ACC112 (cell line): ENCODE measurements around the gene SART3.
"Not testable (repeated sequence)": the region's sequence is repeated elsewhere in the genome, so short reads cannot be mapped to it uniquely, and the experiment has no call there.

ENCODE experiments used
- H2AFZ ChIP-seq: fragments of 200-600 bp; sonication (generic); one replicate; pipeline ENCODE4 v1.6.0; 2017; ENCODE audit warnings: antibody characterized with exemption, low read length; ENCODE audit not compliant: unreplicated experiment
- H3K27ac ChIP-seq: fragments of 200-600 bp; sonication (generic); 2 replicates; pipeline ENCODE4 v1.5.1; 2014; ENCODE audit warnings: low read depth, mild to moderate bottlenecking, antibody characterized with exemption, low read length, moderate library complexity
- H3K27me3 ChIP-seq: fragments of 200-600 bp; sonication (generic); 2 replicates; pipeline ENCODE4 v1.6.1; 2014; ENCODE audit warnings: mild to moderate bottlenecking, antibody characterized with exemption, low read length, moderate library complexity, mixed read lengths; ENCODE audit not compliant: insufficient read depth
- H3K36me3 ChIP-seq: fragments of 200-600 bp; sonication (generic); 2 replicates; pipeline ENCODE4 v1.6.1; 2016; ENCODE audit warnings: mild to moderate bottlenecking, antibody characterized with exemption, low read length, moderate library complexity, mixed read lengths; ENCODE audit not compliant: insufficient read depth
- H3K4me1 ChIP-seq: fragments of 200-600 bp; sonication (generic); one replicate; pipeline ENCODE4 v1.6.1; 2016; ENCODE audit warnings: low read length, mixed read lengths; ENCODE audit not compliant: insufficient read depth, unreplicated experiment, control insufficient read depth
- H3K4me3 ChIP-seq: fragments of 200-600 bp; sonication (generic); 2 replicates; pipeline ENCODE4 v1.5.1; 2014; ENCODE audit warnings: mild to moderate bottlenecking, low read depth, low read length
- H3K79me2 ChIP-seq: fragments of 200-600 bp; sonication (generic); one replicate; pipeline ENCODE4 v1.6.0; 2016; ENCODE audit warnings: low read length; ENCODE audit not compliant: control insufficient read depth, unreplicated experiment, insufficient read depth

SART3 gene

DNA sequence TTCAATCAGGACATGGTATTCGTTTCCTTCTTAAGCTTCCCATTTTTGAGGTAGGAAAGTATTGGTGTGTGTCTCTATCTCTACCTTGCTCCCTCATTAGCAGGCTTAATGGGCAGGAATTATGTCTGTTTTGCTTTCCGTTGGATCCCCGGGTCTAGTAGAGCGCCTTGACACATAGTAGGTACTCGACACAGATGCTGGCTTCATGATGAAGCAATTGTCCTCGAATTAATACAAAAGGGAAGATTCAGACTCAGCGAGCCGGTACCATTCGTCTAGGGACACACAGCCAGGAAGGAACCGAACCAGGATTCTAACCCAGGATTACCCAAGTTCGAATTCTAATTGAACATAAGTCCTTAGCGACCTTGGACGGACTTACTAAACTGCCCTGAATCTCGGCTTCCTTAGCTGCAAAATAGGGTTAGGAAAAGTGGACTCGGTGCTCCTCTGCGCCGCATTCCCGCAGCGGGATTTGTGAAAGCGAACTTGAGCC is 927 bp upstream of the SART3 start:
- H2AFZ ChIP-seq, result peak overlapping the region; percentile 88
- peaks cover 62% of the 10 kb centered on the region for H3K79me2 ChIP-seq
- no peaks in the 10 kb centered on the region for H3K27me3 ChIP-seq
- peak overlapping the region; percentile 99 for H3K4me3 ChIP-seq
- H3K27ac ChIP-seq, result peak overlapping the region; percentile 96
- peaks cover 40% of the 10 kb centered on the region for H3K4me1 ChIP-seq
- H3K36me3 ChIP-seq, result peaks cover 16% of the 10 kb centered on the region

DNA sequence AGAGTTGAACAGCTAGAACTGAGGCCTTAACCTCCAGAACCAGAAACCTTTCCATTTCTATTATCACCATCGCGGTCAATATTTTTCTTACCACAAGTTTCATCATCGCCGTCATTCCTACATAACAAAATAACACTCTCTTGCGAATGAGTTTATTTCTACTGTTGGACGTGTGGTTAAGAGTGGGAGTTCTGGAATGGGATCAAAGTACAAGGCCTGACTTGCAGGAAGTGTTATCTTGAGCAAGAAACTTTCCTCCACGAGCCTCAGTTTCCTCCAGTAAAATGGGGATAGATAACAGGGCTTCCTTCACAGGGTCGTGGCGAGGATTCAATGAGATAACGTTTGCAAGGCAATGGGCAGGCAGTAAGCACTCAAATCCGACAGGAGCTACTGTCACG is 652 bp downstream of the SART3 start:
- H3K27ac ChIP-seq, result peak overlapping the region; percentile 96
- peaks cover 78% of the 10 kb centered on the region for H3K79me2 ChIP-seq
- H3K36me3 ChIP-seq, result peaks cover 16% of the 10 kb centered on the region
- H3K27me3 ChIP-seq, result no peaks in the 10 kb centered on the region
- peak overlapping the region; percentile 97 for H2AFZ ChIP-seq
- H3K4me1 ChIP-seq, result peaks cover 30% of the 10 kb centered on the region
- peak overlapping the region; percentile 99 for H3K4me3 ChIP-seq

DNA sequence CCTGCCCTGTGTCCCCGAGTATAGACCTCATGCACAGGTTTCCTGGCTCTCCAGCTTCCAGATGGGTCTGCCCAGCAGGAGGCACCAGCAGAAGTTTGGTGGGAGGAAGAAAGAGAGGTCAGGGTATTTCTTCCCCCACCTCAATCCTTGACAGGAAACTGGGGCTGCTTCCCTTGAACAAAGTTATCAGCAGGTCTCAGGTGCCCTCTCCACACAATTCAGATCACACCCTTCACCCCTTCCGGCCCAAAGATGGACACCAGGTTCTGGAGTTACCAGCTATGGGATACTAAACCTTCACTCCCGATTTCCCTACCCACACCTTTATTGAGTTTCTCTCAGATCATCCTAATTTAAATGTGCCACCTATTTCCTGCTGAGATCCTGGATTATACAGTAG is 1.2 kb downstream of the SART3 start:
- Histone ChIP-seq H3K79me2 (peaks cover 81% of the 10 kb centered on the region), H3K4me1 (peaks cover 24% of the 10 kb centered on the region), H3K27me3 (no peaks in the 10 kb centered on the region), H2AFZ (no peak overlapping the region), H3K36me3 (peaks cover 12% of the 10 kb centered on the region), H3K27ac (peak overlapping the region; percentile 96), H3K4me3 (peak overlapping the region; percentile 99)

DNA sequence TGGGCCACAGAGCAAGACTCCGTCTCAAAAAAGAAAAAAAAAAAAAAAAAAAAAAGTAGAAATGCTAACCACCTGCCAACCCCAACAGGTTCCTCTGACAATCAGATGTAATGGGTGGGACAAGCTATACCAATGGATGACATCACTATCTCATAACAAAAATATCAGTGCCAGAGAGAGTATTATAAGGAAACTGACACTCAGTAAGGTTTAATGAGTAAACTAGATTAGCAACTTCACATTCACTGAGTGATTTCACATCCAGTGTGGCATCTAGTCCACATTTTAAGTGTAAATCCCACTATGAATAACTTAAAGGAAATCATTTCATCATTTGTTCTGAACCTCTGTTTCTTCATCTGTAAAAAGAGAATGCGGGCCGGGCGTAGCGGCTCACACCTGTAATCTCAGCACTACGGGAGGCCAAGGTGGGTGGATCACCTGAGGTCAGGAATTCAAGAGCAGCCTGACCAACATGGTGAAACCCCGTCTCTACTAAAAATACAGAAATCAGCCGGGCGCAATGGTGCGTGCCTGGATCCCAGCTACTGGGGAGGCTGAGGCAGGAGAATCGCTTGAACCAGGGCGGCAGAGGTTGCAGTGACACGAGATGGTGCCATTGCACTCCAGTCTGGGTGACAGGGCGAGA is 1.8 kb downstream of the SART3 start:
- H3K36me3 ChIP-seq, result peaks cover 5% of the 10 kb centered on the region; the same call in 1 of the 2 replicates
- H3K4me3 ChIP-seq, result peak overlapping the region; percentile 99; the same call in 1 of the 2 replicates
- peaks cover 80% of the 10 kb centered on the region for H3K79me2 ChIP-seq
- no peaks in the 10 kb centered on the region for H3K27me3 ChIP-seq
- H3K27ac ChIP-seq, result no peak overlapping the region
- H2AFZ ChIP-seq, result no peak overlapping the region
- peaks cover 18% of the 10 kb centered on the region for H3K4me1 ChIP-seq

DNA sequence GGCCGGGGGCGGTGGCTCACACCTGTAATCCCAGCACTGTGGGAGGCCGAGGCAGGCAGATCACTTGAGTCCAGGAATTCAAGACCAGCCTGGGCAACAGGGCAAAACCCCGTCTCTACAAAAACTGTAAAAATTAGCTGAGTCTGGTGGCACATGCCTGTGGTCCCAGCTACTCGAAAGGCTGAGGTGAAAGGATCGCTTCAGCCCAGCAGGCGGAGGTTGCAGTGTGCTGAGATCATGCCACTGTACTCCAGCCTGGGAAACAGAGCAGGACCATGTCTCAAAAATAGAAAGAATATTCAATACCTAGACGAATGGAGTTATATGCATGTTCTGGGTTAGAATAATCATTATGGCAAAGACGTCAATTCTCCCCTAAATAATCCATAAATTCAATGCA is 5.6 kb downstream of the SART3 start:
- peaks cover 21% of the 10 kb centered on the region for H3K4me1 ChIP-seq
- not testable (repeated sequence) for H3K27ac ChIP-seq, H2AFZ ChIP-seq, H3K4me3 ChIP-seq, H3K27me3 ChIP-seq, H3K36me3 ChIP-seq
- peaks cover 95% of the 10 kb centered on the region for H3K79me2 ChIP-seq

DNA sequence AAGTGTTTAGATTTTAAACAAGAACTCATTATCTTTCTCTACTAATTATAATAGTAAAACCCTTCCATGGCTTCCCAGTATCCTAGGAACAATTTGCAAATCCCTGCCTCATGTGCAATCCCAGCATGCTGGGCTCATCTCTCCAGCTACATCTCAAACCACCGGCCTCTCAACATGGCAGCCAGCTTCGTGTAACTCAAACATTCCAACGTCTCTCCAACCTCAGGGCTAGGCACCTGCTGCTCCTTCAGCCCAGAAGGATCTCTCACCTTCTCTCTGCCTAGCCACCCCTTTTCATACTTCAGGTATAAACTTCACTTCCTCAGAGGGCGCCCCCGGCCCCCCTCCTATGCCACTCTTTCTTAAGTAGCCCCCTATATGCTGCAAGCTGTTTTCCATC is 7.2 kb downstream of the SART3 start:
- Histone ChIP-seq H3K27me3 (no peaks in the 10 kb centered on the region), H3K4me3 (no peak overlapping the region), H3K4me1 (peaks cover 12% of the 10 kb centered on the region), H3K79me2 (peaks cover 94% of the 10 kb centered on the region), H2AFZ (no peak overlapping the region), H3K27ac (no peak overlapping the region), H3K36me3 (peaks cover 5% of the 10 kb centered on the region; the same call in 1 of the 2 replicates)

DNA sequence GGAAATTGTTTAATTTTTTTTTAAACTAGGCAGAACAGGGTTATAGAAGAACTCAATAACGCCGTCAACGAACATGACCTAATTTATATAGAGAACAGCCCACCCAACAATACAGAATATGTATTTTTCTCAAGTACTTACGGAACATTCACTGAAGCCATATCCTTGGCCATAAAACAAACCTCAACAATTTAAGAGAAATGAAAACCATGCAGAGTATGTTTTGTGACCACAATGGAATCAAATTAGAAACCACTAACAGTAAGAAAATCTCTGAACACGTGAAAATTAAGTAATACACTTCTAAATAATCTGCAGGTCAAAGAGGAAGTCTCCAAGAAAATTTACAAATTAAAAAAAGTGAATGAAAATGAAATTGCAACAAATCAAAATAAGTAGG is 9.4 kb downstream of the SART3 start:
- H3K4me3 ChIP-seq, result no peak overlapping the region

DNA sequence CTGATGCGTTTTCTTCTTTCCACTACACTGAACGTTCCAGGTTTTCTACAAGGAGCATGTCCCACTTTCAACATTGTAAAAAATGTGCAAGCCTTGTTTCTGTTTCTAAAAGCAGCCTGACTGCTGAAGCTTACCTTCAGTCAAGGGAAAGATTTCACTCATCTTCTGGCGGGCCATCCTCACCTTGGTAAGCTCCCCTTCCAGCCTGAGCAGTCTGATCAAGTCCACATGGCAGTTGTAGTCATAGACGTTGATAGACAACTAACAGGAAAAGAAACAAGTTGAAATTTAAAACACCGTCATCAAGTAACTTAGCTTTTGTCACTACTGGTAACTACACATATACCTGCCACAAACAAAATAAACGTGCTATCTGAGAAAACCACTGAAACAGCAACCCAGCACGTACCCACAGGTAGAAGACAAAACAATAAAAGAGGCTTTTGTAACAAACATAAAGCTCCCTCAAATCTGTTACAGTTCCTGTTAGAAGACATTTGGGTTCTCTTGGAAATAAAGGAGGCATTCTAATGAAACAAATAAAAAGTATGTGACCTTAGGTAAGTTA is 11.9 kb downstream of the SART3 start:
- Histone ChIP-seq H2AFZ (no peak overlapping the region), H3K79me2 (peaks cover 63% of the 10 kb centered on the region), H3K4me3 (no peak overlapping the region), H3K4me1 (peaks cover 8% of the 10 kb centered on the region), H3K36me3 (peaks cover 34% of the 10 kb centered on the region), H3K27me3 (no peaks in the 10 kb centered on the region), H3K27ac (no peak overlapping the region)

More for the DNA sequence above, 9.4 kb downstream of the SART3 start:
- Histone ChIP-seq H3K4me1 (peaks cover 8% of the 10 kb centered on the region), H2AFZ (no peak overlapping the region), H3K27me3 (no peaks in the 10 kb centered on the region), H3K27ac (no peak overlapping the region), H3K36me3 (peaks cover 23% of the 10 kb centered on the region), H3K79me2 (peaks cover 84% of the 10 kb centered on the region)

DNA sequence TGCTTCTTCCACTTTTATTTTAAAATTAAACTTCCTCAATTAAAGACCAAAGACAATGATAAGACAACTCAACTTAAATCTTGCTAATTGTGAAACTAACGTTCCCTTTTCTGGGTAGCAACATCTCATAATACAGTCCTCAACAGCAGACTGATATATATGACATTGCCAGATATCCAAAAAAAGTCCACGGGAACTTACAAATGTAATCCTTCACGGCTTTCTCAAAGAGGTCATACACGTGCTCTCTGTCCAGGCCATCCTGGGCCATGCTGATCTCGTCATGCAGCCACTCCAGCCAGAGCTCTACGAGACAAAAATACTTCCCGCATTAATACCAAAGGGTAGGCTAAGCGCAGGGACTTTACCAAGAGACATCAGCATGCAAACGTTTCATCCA is 13.3 kb downstream of the SART3 start:
- Histone ChIP-seq H2AFZ (no peak overlapping the region), H3K79me2 (peaks cover 56% of the 10 kb centered on the region), H3K4me3 (no peak overlapping the region), H3K36me3 (peaks cover 44% of the 10 kb centered on the region), H3K27ac (no peak overlapping the region), H3K4me1 (peaks cover 5% of the 10 kb centered on the region), H3K27me3 (no peaks in the 10 kb centered on the region)

DNA sequence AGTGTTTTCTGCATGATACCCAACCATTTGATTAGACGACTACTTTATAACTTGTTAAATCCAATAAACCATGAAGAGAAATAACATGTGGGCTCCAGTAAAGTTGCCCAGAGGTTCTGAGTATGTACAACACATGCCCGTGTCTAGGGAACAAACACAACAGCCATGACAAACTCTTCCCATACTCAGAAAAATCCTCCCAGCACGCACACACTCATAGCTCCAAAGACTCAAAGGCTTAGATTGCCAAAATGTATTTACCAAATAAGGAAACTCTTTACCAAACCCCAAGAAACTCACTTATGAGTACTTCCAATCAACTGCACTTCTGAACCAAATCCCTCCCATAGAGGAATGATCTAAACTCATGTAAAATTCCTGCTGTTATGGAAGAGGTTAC is 17.3 kb downstream of the SART3 start:
- Histone ChIP-seq H3K36me3 (peaks cover 50% of the 10 kb centered on the region), H2AFZ (no peak overlapping the region), H3K27me3 (no peaks in the 10 kb centered on the region), H3K27ac (no peak overlapping the region), H3K4me1 (no peaks in the 10 kb centered on the region), H3K4me3 (no peak overlapping the region), H3K79me2 (peaks cover 41% of the 10 kb centered on the region)

DNA sequence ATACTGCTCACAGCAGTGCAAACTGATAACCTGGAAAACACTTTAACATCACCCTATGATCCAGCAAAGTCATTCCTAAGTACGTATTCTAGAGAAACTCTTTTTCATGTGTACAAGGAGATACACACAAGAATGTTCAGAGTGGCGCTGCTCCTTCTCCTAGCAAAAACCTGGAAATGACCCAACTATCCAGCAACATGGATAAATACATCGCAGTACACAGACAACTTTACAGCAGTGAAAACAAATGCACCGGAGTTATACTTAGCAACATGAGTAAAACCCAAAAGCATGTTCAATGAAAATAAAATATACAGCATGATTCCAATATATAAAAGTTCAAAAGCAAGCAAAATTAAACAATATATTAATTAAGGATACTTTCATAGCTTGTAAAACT is 18.7 kb downstream of the SART3 start:
- H3K27ac ChIP-seq, result no peak overlapping the region
- H3K79me2 ChIP-seq, result peaks cover 38% of the 10 kb centered on the region
- H3K36me3 ChIP-seq, result peaks cover 49% of the 10 kb centered on the region

More for the DNA sequence above, 18.7 kb downstream of the SART3 start:
- H3K4me1 ChIP-seq, result no peaks in the 10 kb centered on the region
- no peak overlapping the region for H3K4me3 ChIP-seq
- H3K27me3 ChIP-seq, result no peaks in the 10 kb centered on the region
- H2AFZ ChIP-seq, result no peak overlapping the region
